Measurements from ENCODE around the gene SIRT2.

DNA sequence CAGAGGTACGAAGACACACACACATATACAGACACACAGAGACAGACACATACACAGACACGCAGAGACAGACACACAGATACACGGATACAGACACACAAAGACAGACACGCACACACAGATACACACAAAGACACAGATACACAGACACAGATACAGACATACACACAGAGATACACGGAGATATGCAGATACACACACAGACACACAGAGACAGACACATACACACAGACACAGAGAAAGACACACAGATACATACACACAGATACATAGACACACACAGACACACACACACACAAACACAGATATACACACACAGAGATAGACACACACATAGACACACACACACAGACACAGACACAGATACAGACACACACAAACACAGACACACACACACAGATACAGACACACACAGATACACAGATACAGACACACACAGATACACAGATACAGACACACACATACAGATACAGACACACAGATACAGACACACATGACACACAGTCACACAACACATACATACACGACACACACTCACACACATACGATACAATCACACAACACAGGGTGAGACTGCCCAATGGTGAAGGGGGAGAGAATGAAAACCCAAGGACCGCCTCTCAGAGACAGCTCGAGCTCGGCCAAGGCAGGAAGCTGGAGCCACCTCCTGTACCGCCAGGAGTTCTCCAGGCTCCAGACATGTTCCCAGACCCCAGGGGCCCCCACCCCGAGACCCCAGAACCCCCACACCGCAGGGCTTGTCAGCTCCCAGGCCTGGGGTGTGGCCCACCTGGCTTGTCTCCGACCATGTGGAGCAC, 21.4 kb upstream of the SIRT2 start:
- TF ChIP-seq POLR2A (IDR thresholded peaks at IDR 0.05) (no peak), POLR2AphosphoS5 (IDR thresholded peaks at IDR 0.05) (no peak), EP300 (IDR thresholded peaks at IDR 0.05) (no peak)
- TF ChIP-seq, protein P1, sequence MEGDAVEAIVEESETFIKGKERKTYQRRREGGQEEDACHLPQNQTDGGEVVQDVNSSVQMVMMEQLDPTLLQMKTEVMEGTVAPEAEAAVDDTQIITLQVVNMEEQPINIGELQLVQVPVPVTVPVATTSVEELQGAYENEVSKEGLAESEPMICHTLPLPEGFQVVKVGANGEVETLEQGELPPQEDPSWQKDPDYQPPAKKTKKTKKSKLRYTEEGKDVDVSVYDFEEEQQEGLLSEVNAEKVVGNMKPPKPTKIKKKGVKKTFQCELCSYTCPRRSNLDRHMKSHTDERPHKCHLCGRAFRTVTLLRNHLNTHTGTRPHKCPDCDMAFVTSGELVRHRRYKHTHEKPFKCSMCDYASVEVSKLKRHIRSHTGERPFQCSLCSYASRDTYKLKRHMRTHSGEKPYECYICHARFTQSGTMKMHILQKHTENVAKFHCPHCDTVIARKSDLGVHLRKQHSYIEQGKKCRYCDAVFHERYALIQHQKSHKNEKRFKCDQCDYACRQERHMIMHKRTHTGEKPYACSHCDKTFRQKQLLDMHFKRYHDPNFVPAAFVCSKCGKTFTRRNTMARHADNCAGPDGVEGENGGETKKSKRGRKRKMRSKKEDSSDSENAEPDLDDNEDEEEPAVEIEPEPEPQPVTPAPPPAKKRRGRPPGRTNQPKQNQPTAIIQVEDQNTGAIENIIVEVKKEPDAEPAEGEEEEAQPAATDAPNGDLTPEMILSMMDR (IDR thresholded peaks at IDR 0.05) = no peak
